Measurements from ENCODE around the gene HBM. TPM values are rescaled to one million over a fixed set of nuclear protein-coding genes. Genes with fewer than 3 reads are reported as not detected.

The HBM gene
- total RNA-seq (2021; ENCODE audit: unreplicated experiment) (not detected), Bru-seq, nascent RNA (not detected), BruChase-seq, experiment 1, labeled RNA remaining after a 2-hour chase (not detected), BruChase-seq, experiment 2, labeled RNA remaining after a 6-hour chase (not detected)
- polyA plus RNA-seq (2012; ENCODE audit: insufficient read length): not detected
- long read RNA-seq: 0 reads

GRCh38 chr16:165539-166374 lies at the start of gene HBM:
Gene HBM, plus strand, starts transcription at chr16:165978. Its CDS starts 20 bp downstream, at chr16:165998.
- in situ Hi-C loops (cut with HindIII; ENCODE audit: low pct_unique_long_range_greater_than_20kb, low sequenced_read_pairs): no loop called here
- Histone ChIP-seq H3K4me1 (ENCODE audit: control insufficient read depth, insufficient read depth, low read length) (no peaks in the 10 kb centered on the region), H3K27ac (ENCODE audit: low read length) (no peak within 1 kb of the TSS), H3K36me3 (ENCODE audit: control insufficient read depth, insufficient read depth, low read length) (no peaks in the 10 kb centered on the region), H3K27me3 (ENCODE audit: control insufficient read depth, insufficient read depth, low read length) (no peaks in the 10 kb centered on the region), H3K4me3 (ENCODE audit: low read depth in 2 of 2, low read length in 2 of 2) (peak within 1 kb of the TSS; percentile 13 to 26; a peak in 3 of 4 replicates), H3K9me3 (ENCODE audit: control insufficient read depth, insufficient read depth, low read depth, low read length) (no peaks in the 10 kb centered on the region)
- DNase-seq (ENCODE audit: low read depth, low spot score): no peak
- ChIA-PET POLR2A (no interaction called here), CTCF (no interaction called here)
- intact Hi-C loops (cut with micrococcal nuclease; ENCODE audit: unreplicated experiment): no loop called here
- no peak for TF ChIP-seq POLR2AphosphoS5 (IDR thresholded peaks at IDR 0.05; ENCODE audit: low read depth, low read length)
- TF ChIP-seq REST (IDR thresholded peaks at IDR 0.05; ENCODE audit: insufficient read depth in 1 of 2, low read depth in 2 of 2, low read length in 1 of 2): no peak
- no peak for TF ChIP-seq TCF7L2 (IDR thresholded peaks at IDR 0.05; ENCODE audit: low read depth, low read length)
- TF ChIP-seq SIN3A (IDR thresholded peaks at IDR 0.05; ENCODE audit: borderline replicate concordance, insufficient read depth, low read depth, low read length): no peak
- TF ChIP-seq CTCF (IDR thresholded peaks at IDR 0.05): no peak
- BruUV-seq (replicated peaks): no TSS peak
- no peak for ATAC-seq

- Histone ChIP-seq H3K4me3 (ENCODE audit: low read depth in 2 of 2, low read length in 2 of 2) (no peak overlapping the region), H3K27me3 (ENCODE audit: control insufficient read depth, insufficient read depth, low read length) (no peaks in the 10 kb centered on the region), H3K36me3 (ENCODE audit: control insufficient read depth, insufficient read depth, low read length) (peaks cover 17% of the 10 kb centered on the region), H3K4me1 (ENCODE audit: control insufficient read depth, insufficient read depth, low read length) (no peaks in the 10 kb centered on the region; the same call in 1 of the 2 replicates), H3K27ac (ENCODE audit: low read length) (no peak overlapping the region), H3K9me3 (ENCODE audit: control insufficient read depth, insufficient read depth, low read depth, low read length) (no peaks in the 10 kb centered on the region)
- ATAC-seq: no peak
- no peak for TF ChIP-seq SIN3A (IDR thresholded peaks at IDR 0.05; ENCODE audit: borderline replicate concordance, insufficient read depth, low read depth, low read length)
- no peak for TF ChIP-seq POLR2AphosphoS5 (IDR thresholded peaks at IDR 0.05; ENCODE audit: low read depth, low read length)
- no peak for TF ChIP-seq CTCF (IDR thresholded peaks at IDR 0.05)
- no peak for TF ChIP-seq REST (IDR thresholded peaks at IDR 0.05; ENCODE audit: insufficient read depth in 1 of 2, low read depth in 2 of 2, low read length in 1 of 2)
- no peak for TF ChIP-seq TCF7L2 (IDR thresholded peaks at IDR 0.05; ENCODE audit: low read depth, low read length)
- DNase-seq (ENCODE audit: low read depth, low spot score): no peak
- in situ Hi-C loops (cut with HindIII; ENCODE audit: low pct_unique_long_range_greater_than_20kb, low sequenced_read_pairs): no loop called here
- ChIA-PET POLR2A (no interaction called here), CTCF (interaction anchor here (1.8 kb wide), 1 partner anchor 9 kb away, joined by 8 read pairs; no protein-coding TSS in a partner anchor)
- TSS peak; percentile 43 for BruUV-seq (replicated peaks)
- intact Hi-C loops (cut with micrococcal nuclease; ENCODE audit: unreplicated experiment): no loop called here
Measured at GRCh38 chr16:116015-116414, 49.8 kb upstream of the HBM start.
